Subcutaneous adipose tissue (tissue), 4 donors: ENCODE measurements around the gene GPR39. TPM values are rescaled to one million over a fixed set of nuclear protein-coding genes. Genes with fewer than 3 reads are reported as not detected.

Experiments used
- CTCF ChIP-seq: fragments of 450-650 bp; IDR thresholded peaks from one replicate; pipeline ENCODE4 v1.5.1; 2016; ENCODE audit warnings: low read depth, mild to moderate bottlenecking, control low read depth, antibody characterized with exemption, moderate library complexity
- total RNA-seq, 4 donors: library from RNA; depleted of rRNA; stranded (reverse); fragments of >200 nt; gene quantifications; one replicate each; pipeline ENCODE4 v1.1.0, GENCODE V29; 2016

Gene GPR39
- total RNA-seq, 4 donors from 2014 or later: 0.34 to 1.5 (median 0.66) TPM; not detected in 1

- no peak for TF ChIP-seq CTCF
Observed at GRCh38 chr2:132477962-132478361, 61.4 kb downstream of the GPR39 start.

GRCh38 chr2:132478461-132479105, 62.0 kb downstream of the GPR39 start:
- no peak for TF ChIP-seq CTCF

GRCh38 chr2:132479155-132479554, 62.5 kb downstream of the GPR39 start:
- no peak for TF ChIP-seq CTCF

GRCh38 chr2:132482821-132483220, 66.2 kb downstream of the GPR39 start:
- TF ChIP-seq CTCF: no peak

- TF ChIP-seq CTCF: no peak
Observed at GRCh38 chr2:132484144-132484543, 67.5 kb downstream of the GPR39 start.

GRCh38 chr2:132488491-132488890, 71.9 kb downstream of the GPR39 start:
- no peak for TF ChIP-seq CTCF

- no peak for TF ChIP-seq CTCF
Observed at GRCh38 chr2:132489150-132489549, 72.5 kb downstream of the GPR39 start.
